GM12878 (cell line): Measurements from ENCODE around the gene PRRX2.

ENCODE experiments used
- EP300 ChIP-seq, 2 experiments: fragments of 150-350 bp in 1 of 2; IDR thresholded peaks; 2 replicates each; pipeline ENCODE4 v1.6.1; 2011 to 2012; ENCODE audit warnings: low read depth in 2 of 2, low read length in 2 of 2, borderline replicate concordance in 1 of 2, improper control_type of control experiment in 1 of 2, inconsistent platforms in 1 of 2; ENCODE audit not compliant: control insufficient read depth in 1 of 2
- RCOR1 ChIP-seq: conservative IDR thresholded peaks from 2 replicates; pipeline ENCODE4 v1.6.1; 2012; ENCODE audit warnings: low read depth, low read length, improper control_type of control experiment

- no peak for TF ChIP-seq RCOR1
- no peak for TF ChIP-seq EP300 (IDR thresholded peaks at IDR 0.05; ENCODE audit: borderline replicate concordance in 1 of 2, control insufficient read depth in 1 of 2, low read depth in 2 of 2, low read length in 2 of 2)
Measured at GRCh38 chr9:129649726-129650679, 15.4 kb upstream of the PRRX2 start.
